Left hindlimb (tissue), 1 donor: ENCODE measurements around the gene LYRM4.

ENCODE experiments used
- DNase-seq: peaks from one replicate; pipeline ENCODE4 v3.0.0-alpha.2; 2018

Gene LYRM4

DNA sequence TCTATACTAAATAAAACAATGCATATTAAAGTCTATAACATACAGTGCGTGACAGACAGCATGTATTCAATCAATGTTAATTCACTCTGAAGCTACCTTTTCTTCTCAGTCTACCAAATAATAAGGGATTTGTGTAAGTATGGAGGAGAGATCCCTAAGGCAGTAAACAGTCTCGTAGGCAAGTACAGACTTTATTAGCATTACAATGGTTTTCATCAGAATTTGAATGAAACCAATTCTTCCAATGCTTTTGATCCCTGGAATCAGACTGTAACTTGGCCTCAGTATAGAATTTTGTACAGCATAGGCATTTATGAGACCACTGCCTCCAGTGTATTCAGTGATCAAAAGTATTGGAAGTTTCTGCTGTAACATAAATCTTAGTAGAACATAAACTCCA lies 19.5 kb downstream of the LYRM4 start:
- no peak for DNase-seq

DNA sequence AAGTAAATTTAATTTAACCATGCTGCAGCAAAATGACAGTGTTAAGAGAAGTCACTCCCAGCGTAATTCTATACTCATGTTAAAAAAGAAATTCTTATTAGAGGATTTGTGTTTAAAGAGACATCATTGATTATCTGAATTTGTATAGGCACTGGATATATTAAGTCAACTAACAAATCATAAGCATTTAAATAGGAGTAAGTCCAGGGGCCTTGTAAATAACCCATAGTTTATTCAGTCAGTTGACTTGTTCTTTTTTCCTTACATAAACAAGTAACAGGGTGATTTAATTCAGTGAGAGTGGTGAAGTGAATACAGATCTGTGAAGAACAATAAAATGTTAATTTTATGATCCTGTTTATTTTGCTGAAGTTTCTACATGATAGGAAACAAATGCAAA lies 22.4 kb downstream of the LYRM4 start:
- no peak for DNase-seq

DNA sequence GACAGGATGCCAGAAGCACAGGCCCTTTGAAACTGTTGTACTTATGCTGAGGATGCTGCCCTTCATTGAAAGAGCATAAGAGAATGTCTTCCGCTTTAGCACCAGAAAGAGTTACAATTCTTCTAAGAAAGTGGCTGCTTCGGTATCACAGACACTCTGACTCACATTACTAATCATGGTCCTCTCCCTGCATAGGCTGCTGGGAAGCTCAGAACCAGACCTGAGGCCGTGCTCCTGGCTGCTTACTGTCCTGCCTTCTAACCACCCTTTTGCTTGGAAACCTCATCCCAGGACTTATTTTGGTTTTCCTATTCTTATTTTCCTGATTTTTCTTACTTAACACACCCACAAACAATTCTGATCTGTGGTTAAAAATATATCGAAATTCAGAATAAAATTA lies 22.9 kb downstream of the LYRM4 start:
- DNase-seq, result no peak

DNA sequence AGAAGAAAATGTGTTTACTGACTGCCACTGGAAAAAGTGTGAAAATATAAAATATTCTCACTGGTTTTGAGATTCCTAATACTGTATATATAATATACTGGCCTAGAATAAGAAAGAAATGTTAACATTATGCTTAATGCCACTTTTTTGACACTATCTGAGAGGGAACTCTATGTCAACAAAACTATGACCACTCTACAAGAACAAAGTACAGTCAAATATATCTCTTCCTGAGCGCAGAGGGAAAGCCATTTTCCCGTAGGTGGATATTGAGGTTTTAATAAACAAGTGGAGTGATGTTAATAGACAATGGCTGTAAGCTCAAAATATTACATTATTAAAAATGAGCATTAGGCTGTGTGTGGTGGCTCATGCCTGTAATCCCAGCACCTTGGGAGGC lies 24.9 kb downstream of the LYRM4 start:
- no peak for DNase-seq

- DNase-seq, result no peak
Measured at GRCh38 chr6:5234874-5235273, 25.9 kb downstream of the LYRM4 start.

GRCh38 chr6:5231289-5231688 lies 29.5 kb downstream of the LYRM4 start:
- DNase-seq, result no peak

- DNase-seq, result no peak
Measured at GRCh38 chr6:5230081-5230480, 30.7 kb downstream of the LYRM4 start.

GRCh38 chr6:5229356-5229755 lies 31.4 kb downstream of the LYRM4 start:
- no peak for DNase-seq

- DNase-seq, result no peak
Measured at GRCh38 chr6:5223309-5223708, 37.4 kb downstream of the LYRM4 start.

GRCh38 chr6:5220443-5220842 lies 40.3 kb downstream of the LYRM4 start:
- no peak for DNase-seq

DNA sequence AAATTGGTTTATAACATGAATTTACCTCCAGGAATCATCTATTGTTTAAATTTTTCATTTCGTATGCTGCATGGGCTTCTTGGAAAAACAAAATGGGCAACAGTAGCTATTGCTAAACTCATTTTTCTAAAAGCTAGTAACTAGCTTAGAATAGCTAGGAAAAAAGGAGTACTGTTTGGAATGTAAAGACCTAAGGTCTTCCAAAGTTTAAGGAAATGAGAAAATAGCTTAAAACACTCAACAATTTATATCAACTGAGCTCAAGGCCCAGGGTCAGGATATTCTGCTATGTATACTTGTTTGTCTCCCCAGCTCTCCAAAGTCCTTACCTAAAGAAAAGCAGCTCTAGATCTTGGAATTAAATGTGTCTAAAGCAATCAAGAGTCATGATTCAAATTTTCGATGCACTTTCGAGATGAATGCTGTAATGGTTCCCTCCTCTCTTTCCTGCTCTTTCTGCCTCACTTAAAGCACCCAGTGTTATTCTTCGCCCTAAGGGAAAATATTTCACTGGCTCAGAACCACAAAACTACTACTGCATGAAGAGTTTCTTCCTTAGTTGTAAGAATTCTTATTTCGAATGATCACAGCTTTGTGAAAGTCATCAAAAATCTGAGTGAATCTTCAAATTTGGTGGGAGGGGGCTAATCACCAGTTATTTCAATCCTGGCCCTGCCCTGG lies 41.6 kb downstream of the LYRM4 start:
- no peak for DNase-seq

DNA sequence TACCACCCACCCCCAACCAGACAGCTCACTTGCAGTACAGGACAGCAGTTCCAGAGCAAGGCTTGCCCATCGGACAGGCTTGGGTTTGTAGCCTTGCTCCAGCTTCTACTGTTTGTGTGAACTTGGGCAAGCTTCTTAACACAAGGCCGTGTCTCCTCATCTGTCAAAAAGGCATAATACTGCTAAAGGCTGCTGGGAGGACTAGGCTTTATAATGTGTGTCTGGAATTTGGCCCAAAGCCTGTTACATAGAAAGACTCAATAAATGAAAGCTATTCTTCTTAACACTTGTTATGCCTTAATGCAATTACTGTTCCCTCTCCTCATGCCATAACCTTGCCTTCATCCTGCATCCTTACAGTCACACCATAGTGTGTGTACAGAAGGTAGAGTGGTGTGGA lies 43.4 kb downstream of the LYRM4 start:
- DNase-seq, result no peak

- no peak for DNase-seq
Measured at GRCh38 chr6:5215799-5216198, 45.0 kb downstream of the LYRM4 start.

DNA sequence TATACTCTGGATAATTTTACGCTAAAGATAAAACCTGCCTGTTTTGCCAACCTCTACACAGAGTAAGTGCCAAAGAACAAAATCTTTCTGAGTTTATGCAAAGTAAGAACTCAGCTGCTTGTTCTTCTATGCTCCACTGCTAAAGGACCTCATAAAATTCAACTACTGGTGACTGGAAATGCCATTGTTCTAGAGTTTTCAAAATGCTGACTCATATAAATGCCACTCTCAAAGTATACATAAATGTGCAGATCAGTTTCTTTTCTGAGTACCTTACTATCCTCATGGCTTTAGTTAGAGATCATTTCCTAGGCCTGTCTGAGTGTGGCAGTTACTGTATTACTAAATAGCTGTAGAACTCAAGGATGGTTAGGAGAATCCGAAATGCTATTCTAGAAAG lies 45.6 kb downstream of the LYRM4 start:
- no peak for DNase-seq

DNA sequence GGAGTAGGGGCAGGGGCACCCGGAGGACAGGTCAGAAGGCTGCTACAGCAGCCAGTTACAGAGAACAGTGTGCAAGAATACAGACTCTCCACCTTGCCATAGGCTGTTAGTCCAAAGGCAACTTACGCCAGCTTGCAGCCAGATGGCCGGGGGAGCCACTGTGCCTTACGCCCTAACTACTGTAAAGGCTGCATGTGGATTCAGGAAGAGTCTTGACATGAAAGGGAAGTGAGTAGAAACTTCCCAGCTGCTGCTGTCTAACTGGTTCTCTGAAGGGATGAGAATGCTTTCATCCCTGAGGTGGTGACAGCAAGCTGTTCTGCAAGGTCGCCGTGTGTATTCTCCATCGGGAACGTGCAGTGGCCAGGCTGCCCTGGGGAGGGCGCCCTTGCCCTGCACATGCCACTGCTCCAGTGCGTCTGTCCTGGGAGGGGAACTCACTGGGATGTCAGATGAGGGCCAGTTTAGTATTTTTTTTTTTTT lies 46.1 kb downstream of the LYRM4 start:
- DNase-seq, result peak; percentile 38

DNA sequence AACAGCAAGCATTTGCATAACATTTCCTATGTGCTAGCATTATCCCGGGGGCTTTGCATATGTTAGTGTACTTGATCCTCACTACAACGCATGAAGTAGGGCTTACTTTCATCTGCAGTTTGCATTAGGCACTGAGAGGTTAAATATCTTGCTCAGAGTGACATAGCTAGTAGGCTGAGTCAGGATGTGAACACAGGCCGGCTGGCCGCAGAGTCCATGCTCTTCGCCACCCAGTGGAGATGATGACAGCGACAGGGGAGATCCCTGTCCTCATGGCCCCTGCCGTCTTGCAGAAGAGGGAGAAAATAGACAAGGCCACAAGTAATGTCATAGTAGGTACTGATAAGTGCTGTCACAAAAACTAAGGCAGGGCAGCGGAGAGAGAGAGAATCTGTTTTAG lies 46.9 kb downstream of the LYRM4 start:
- no peak for DNase-seq

- DNase-seq, result no peak
Measured at GRCh38 chr6:5211492-5211891, 49.3 kb downstream of the LYRM4 start.

DNA sequence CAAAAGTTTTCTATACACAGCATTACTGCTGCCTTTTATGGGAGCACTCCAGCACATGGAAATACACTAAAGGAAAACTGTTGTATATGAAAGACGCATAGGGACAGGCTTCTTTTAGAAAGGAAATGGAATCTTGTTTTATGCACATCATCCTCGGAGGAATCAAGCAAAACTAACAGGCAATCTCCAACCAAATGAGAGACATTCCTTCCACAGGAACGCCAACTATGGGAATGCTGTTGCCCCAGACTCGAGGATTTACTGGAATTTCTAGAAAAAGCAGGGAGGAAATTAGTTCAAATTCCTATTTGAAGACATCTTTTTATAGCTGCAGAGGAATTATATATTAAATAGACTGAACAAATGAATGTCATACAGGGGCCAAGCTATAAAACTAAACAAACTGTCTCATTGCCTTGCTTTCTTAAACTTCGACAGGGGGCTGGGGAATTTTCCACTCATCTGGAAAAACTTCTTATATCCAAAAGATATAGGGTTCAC lies 52.2 kb downstream of the LYRM4 start:
- no peak for DNase-seq

- DNase-seq, result peak; percentile 34
Measured at GRCh38 chr6:5208057-5208456, 52.7 kb downstream of the LYRM4 start.

- no peak for DNase-seq
Measured at GRCh38 chr6:5206920-5207561, 53.7 kb downstream of the LYRM4 start.

DNA sequence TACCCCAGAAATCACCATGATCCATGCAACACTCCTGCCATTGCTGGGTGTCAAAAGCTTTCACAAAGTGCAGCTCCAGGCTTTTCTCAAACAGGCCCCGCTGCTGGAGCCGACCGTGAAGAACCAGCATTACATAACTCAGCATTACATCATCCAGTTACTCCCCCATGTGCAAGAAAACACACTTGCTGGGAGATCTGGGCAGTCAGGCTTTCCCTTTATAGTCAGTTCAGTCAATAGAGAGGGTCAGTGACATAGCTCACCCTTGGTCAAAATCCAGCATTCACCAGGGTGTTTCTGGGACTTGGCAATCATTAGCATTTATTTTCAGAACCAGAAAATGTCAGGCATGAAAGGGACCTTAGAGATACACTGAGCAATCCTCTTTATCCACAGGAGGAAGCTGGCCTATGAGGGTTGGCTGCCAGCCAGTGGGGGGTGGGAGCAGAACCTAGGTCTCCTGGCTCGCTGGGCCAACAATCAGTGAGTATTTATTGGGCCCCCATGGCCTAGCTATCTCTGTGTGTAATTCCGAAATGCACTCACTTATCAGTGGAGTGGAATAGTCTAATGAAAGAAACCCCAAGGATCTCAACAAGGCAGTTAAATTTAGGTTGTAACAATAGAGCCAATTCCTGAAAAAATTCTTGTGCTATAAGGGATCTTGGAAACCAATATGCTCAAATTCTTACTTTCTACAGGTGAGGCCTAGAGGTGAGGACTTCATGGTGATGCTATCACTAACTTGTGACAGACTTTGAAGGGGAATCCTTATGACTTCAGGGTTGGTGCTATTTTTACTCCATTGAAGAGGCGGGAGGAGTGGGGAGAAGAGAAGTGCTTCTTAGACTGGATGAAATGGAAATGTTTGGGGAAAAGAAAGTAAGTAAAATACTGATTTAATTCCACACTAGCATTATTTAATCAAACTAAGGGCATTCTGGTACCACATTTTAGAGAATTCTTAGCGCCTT lies 54.6 kb downstream of the LYRM4 start:
- DNase-seq, result peak; percentile 55

GRCh38 chr6:5205035-5205507 lies 55.7 kb downstream of the LYRM4 start:
- peak; percentile 41 for DNase-seq

- DNase-seq, result no peak
Measured at GRCh38 chr6:5204376-5204775, 56.4 kb downstream of the LYRM4 start.
